ENCODE measurements around the gene TRMU. TPM values are rescaled to one million over a fixed set of nuclear protein-coding genes. Genes with fewer than 3 reads are reported as not detected.

Gene TRMU
- total RNA-seq, 5 donors from 2014 or later (not counting 1 experiment from before 2014, with no cell fraction given): 62.8 to 92.1 (median 77.5) TPM

- Mint-ChIP-seq H3K9me3 (no peaks in the 10 kb centered on the region), H3K27ac (no peak overlapping the region), H3K27me3 (peaks cover 0 to 4% of the 10 kb centered on the region in 2 donors), H3K4me1 (peaks cover 6 to 9% (median 7%) of the 10 kb centered on the region in 3 donors), H3K36me3 (no peaks in the 10 kb centered on the region), H3K4me3 (no peak overlapping the region)
- 90% methylated on average over 23 of the region's 32 CpGs for WGBS (ENCODE audit: insufficient coverage)
- H3K27ac ChIP-seq (ENCODE audit: low read length): no peak overlapping the region
- peaks cover 0 to 49% of the 10 kb centered on the region in 2 experiments for H3K27me3 ChIP-seq (replicated peaks in 1 of 2; ENCODE audit: control insufficient read depth in 2 of 2, extremely low read depth in 1 of 2, insufficient read depth in 2 of 2, low read length in 1 of 2)
- ChIA-PET POLR2A (no interaction called here), CTCF (no interaction called here)
- H3K9me3 ChIP-seq: no peaks in the 10 kb centered on the region
- no peak for ATAC-seq (replicated peaks in 1 of 4)
- peaks cover 0 to 9% of the 10 kb centered on the region in 2 experiments for H3K4me1 ChIP-seq (ENCODE audit: control insufficient read depth in 1 of 2, extremely low read depth in 1 of 2, insufficient read depth in 2 of 2, low read length in 2 of 2)
- no peaks in the 10 kb centered on the region for H3K36me3 ChIP-seq (ENCODE audit: control insufficient read depth in 2 of 2, extremely low read depth in 1 of 2, insufficient read depth in 1 of 2, low read length in 1 of 2)
- no peak overlapping the region for H3K4me3 ChIP-seq (ENCODE audit: control insufficient read depth in 1 of 2, extremely low read depth in 1 of 2, low read length in 1 of 2)
- DNase-seq: no peak
These were observed 55.3 kb downstream of the TRMU start for GRCh38 chr22:46390652-46391301.

GRCh38 chr22:46391486-46392136 is 56.1 kb downstream of the TRMU start:
- Mint-ChIP-seq H3K27ac (no peak overlapping the region), H3K36me3 (no peaks in the 10 kb centered on the region), H3K27me3 (peaks cover 0 to 4% of the 10 kb centered on the region in 2 donors), H3K4me3 (no peak overlapping the region), H3K9me3 (no peaks in the 10 kb centered on the region), H3K4me1 (peaks cover 6 to 9% (median 7%) of the 10 kb centered on the region in 3 donors)
- ATAC-seq (replicated peaks in 1 of 4) (no peak), DNase-seq (no peak)
- 94% methylated on average over 29 of the region's 36 CpGs for WGBS (ENCODE audit: insufficient coverage)
- H3K27me3 ChIP-seq (replicated peaks in 1 of 2; ENCODE audit: control insufficient read depth in 2 of 2, extremely low read depth in 1 of 2, insufficient read depth in 2 of 2, low read length in 1 of 2): peaks cover 0 to 50% of the 10 kb centered on the region in 2 experiments
- ChIA-PET CTCF (interaction anchor here in 1 of 2 donors (2.1 kb wide), 1 partner anchor 24 kb away, joined by 6 read pairs; no protein-coding TSS in a partner anchor), POLR2A (no interaction called here)
- H3K36me3 ChIP-seq (ENCODE audit: control insufficient read depth in 2 of 2, extremely low read depth in 1 of 2, insufficient read depth in 1 of 2, low read length in 1 of 2): no peaks in the 10 kb centered on the region
- no peaks in the 10 kb centered on the region for H3K9me3 ChIP-seq
- H3K4me3 ChIP-seq (ENCODE audit: control insufficient read depth in 1 of 2, extremely low read depth in 1 of 2, low read length in 1 of 2): no peak overlapping the region
- peaks cover 0 to 9% of the 10 kb centered on the region in 2 experiments for H3K4me1 ChIP-seq (ENCODE audit: control insufficient read depth in 1 of 2, extremely low read depth in 1 of 2, insufficient read depth in 2 of 2, low read length in 2 of 2)
- H3K27ac ChIP-seq (ENCODE audit: low read length): no peak overlapping the region

DNA sequence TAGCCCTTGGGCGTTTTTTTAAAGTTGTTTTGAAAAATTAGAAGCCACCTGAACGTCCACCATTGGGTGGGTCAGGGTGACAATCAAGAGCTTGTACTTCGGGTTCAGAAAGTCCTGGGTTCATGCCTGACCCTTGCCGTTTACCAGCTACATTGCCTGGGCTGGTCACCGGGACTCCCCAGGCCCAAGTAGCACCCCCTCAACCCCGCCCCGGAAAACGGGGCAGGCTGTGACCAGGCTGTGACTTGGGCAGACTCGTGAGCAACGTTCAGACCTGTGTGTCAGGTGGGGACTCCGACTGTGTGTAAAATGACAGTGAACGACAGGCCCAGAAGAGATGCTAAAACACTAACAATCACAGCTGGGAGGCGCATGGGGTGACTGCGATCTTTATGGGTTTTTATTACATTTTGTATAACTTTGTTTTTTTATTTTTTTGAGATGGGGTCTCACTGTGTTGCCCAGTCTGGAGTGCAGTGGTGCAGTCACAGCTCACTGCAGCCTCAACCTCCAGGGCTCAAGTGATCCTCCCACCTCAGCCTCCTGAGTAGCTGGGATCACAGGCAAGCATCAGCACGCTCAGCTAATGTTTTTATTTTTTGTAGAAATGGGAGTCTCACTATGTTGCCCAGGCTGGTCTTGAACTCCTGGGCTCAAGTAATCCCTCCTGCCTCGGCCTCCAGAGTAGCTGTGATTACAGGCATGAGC is 56.8 kb downstream of the TRMU start:
- H3K4me3 Mint-ChIP-seq: no peak overlapping the region
- H3K36me3 Mint-ChIP-seq: no peaks in the 10 kb centered on the region
- Histone ChIP-seq H3K27ac (ENCODE audit: low read length) (no peak overlapping the region), H3K36me3 (ENCODE audit: control insufficient read depth in 2 of 2, extremely low read depth in 1 of 2, insufficient read depth in 1 of 2, low read length in 1 of 2) (no peaks in the 10 kb centered on the region), H3K4me3 (ENCODE audit: control insufficient read depth in 1 of 2, extremely low read depth in 1 of 2, low read length in 1 of 2) (no peak overlapping the region), H3K4me1 (ENCODE audit: control insufficient read depth in 1 of 2, extremely low read depth in 1 of 2, insufficient read depth in 2 of 2, low read length in 2 of 2) (peaks cover 0 to 9% of the 10 kb centered on the region in 2 experiments), H3K27me3 (replicated peaks in 1 of 2; ENCODE audit: control insufficient read depth in 2 of 2, extremely low read depth in 1 of 2, insufficient read depth in 2 of 2, low read length in 1 of 2) (peaks cover 0 to 52% of the 10 kb centered on the region in 2 experiments), H3K9me3 (no peaks in the 10 kb centered on the region)
- CTCF ChIA-PET: interaction anchor here (0.6 to 2.1 kb wide), 2 partner anchors 24 to 101 kb away, joined by 4 to 6 read pairs; no protein-coding TSS in a partner anchor
- H3K9me3 Mint-ChIP-seq: no peaks in the 10 kb centered on the region
- DNase-seq (no peak), ATAC-seq (replicated peaks in 1 of 4) (no peak)
- POLR2A ChIA-PET: no interaction called here
- H3K27me3 Mint-ChIP-seq: peaks cover 0 to 4% of the 10 kb centered on the region in 2 donors
- no peak overlapping the region for H3K27ac Mint-ChIP-seq
- peaks cover 6 to 9% (median 7%) of the 10 kb centered on the region in 3 donors for H3K4me1 Mint-ChIP-seq
- WGBS (ENCODE audit: insufficient coverage): 72% methylated on average over 8 of the region's 16 CpGs

DNA sequence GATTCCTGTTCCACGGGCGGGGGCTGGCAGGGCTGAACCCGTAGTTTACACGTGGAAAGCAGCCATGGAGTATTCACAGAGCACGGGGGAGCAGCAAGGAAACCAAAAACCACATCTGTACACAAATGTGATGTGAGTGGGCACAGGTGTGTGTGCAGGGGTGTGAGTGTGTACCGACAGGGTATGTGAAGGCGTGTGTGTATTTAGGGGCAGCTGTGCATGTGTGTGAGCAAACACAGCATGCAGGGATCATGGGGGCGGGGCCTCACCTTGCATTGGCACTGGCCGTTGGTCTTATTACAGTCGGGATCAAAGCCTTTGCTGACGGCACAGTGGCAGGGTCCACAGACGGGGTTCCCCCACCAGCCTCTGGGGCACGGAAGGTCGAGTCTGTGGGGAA is 58.4 kb downstream of the TRMU start:
- Mint-ChIP-seq H3K4me3 (peak overlapping the region in 2 of 3 donors; percentile 41 to 42), H3K4me1 (peaks cover 6 to 9% (median 7%) of the 10 kb centered on the region in 3 donors), H3K36me3 (no peaks in the 10 kb centered on the region), H3K27me3 (peaks cover 0 to 4% of the 10 kb centered on the region in 2 donors), H3K27ac (no peak overlapping the region), H3K9me3 (no peaks in the 10 kb centered on the region)
- ChIA-PET POLR2A (no interaction called here), CTCF (no interaction called here)
- H3K27me3 ChIP-seq (replicated peaks in 1 of 2; ENCODE audit: control insufficient read depth in 2 of 2, extremely low read depth in 1 of 2, insufficient read depth in 2 of 2, low read length in 1 of 2): peaks cover 0 to 53% of the 10 kb centered on the region in 2 experiments
- ATAC-seq (replicated peaks in 1 of 4): peak in 2 of 4 experiments; percentile 19 to 63
- peak in 1 of 35 experiments; percentile 15 for DNase-seq
- WGBS (ENCODE audit: insufficient coverage): 19% methylated on average over 8 of the region's 14 CpGs
- no peak overlapping the region for H3K27ac ChIP-seq (ENCODE audit: low read length)
- peaks cover 0 to 14% of the 10 kb centered on the region in 2 experiments for H3K4me1 ChIP-seq (ENCODE audit: control insufficient read depth in 1 of 2, extremely low read depth in 1 of 2, insufficient read depth in 2 of 2, low read length in 2 of 2)
- no peaks in the 10 kb centered on the region for H3K36me3 ChIP-seq (ENCODE audit: control insufficient read depth in 2 of 2, extremely low read depth in 1 of 2, insufficient read depth in 1 of 2, low read length in 1 of 2)
- H3K9me3 ChIP-seq: no peaks in the 10 kb centered on the region
- H3K4me3 ChIP-seq (ENCODE audit: control insufficient read depth in 1 of 2, extremely low read depth in 1 of 2, low read length in 1 of 2): peak overlapping the region in 1 of 2 donors; percentile 41

DNA sequence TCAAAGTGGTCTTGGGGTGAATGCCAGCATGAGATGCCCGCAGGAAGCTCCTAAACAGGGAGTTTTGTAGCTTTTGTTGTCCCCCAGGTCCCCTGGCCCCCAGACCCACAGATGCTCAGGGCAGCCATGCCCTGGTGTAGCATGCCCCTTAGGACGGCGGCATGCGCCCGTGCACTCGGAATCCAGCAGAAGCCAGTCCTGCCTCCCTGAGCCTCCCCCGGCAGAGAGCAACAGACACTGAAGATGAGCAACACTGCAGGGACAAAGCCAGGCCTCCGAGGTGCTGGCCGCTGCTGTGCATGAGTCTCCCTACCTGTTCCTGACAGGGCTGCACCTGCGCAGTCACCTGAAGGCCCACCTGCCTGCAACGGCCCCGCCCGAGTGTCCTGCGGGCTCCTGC is 59.1 kb downstream of the TRMU start:
- Histone ChIP-seq H3K4me3 (ENCODE audit: control insufficient read depth in 1 of 2, extremely low read depth in 1 of 2, low read length in 1 of 2) (no peak overlapping the region), H3K27ac (ENCODE audit: low read length) (no peak overlapping the region), H3K9me3 (no peaks in the 10 kb centered on the region), H3K36me3 (ENCODE audit: control insufficient read depth in 2 of 2, extremely low read depth in 1 of 2, insufficient read depth in 1 of 2, low read length in 1 of 2) (no peaks in the 10 kb centered on the region), H3K27me3 (replicated peaks in 1 of 2; ENCODE audit: control insufficient read depth in 2 of 2, extremely low read depth in 1 of 2, insufficient read depth in 2 of 2, low read length in 1 of 2) (peaks cover 0 to 46% of the 10 kb centered on the region in 2 experiments), H3K4me1 (ENCODE audit: control insufficient read depth in 1 of 2, extremely low read depth in 1 of 2, insufficient read depth in 2 of 2, low read length in 2 of 2) (peaks cover 0 to 21% of the 10 kb centered on the region in 2 experiments)
- ATAC-seq (replicated peaks in 1 of 4) (no peak), DNase-seq (no peak)
- no peak overlapping the region for H3K4me3 Mint-ChIP-seq
- peaks cover 0 to 4% of the 10 kb centered on the region in 2 donors for H3K27me3 Mint-ChIP-seq
- no peaks in the 10 kb centered on the region for H3K9me3 Mint-ChIP-seq
- no peak overlapping the region for H3K27ac Mint-ChIP-seq
- CTCF ChIA-PET: no interaction called here
- POLR2A ChIA-PET: no interaction called here
- 96% methylated on average over 10 of the region's 14 CpGs for WGBS (ENCODE audit: insufficient coverage)
- H3K4me1 Mint-ChIP-seq: peaks cover 9 to 11% (median 9%) of the 10 kb centered on the region in 3 donors
- no peaks in the 10 kb centered on the region for H3K36me3 Mint-ChIP-seq

GRCh38 chr22:46395145-46395544 is 59.6 kb downstream of the TRMU start:
- no peak overlapping the region for H3K4me3 ChIP-seq (ENCODE audit: control insufficient read depth in 1 of 2, extremely low read depth in 1 of 2, low read length in 1 of 2)
- 94% methylated on average over 13 of the region's 13 CpGs for WGBS (ENCODE audit: insufficient coverage)
- no peak for DNase-seq
- Mint-ChIP-seq H3K9me3 (no peaks in the 10 kb centered on the region), H3K36me3 (no peaks in the 10 kb centered on the region), H3K4me1 (peaks cover 9 to 11% (median 9%) of the 10 kb centered on the region in 3 donors), H3K27me3 (peaks cover 0 to 2% of the 10 kb centered on the region in 2 donors), H3K27ac (no peak overlapping the region), H3K4me3 (no peak overlapping the region)
- no peaks in the 10 kb centered on the region for H3K36me3 ChIP-seq (ENCODE audit: control insufficient read depth in 2 of 2, extremely low read depth in 1 of 2, insufficient read depth in 1 of 2, low read length in 1 of 2)
- H3K27ac ChIP-seq (ENCODE audit: low read length): no peak overlapping the region
- H3K9me3 ChIP-seq: no peaks in the 10 kb centered on the region
- ChIA-PET CTCF (no interaction called here), POLR2A (no interaction called here)
- peaks cover 0 to 24% of the 10 kb centered on the region in 2 experiments for H3K4me1 ChIP-seq (ENCODE audit: control insufficient read depth in 1 of 2, extremely low read depth in 1 of 2, insufficient read depth in 2 of 2, low read length in 2 of 2)
- H3K27me3 ChIP-seq (replicated peaks in 1 of 2; ENCODE audit: control insufficient read depth in 2 of 2, extremely low read depth in 1 of 2, insufficient read depth in 2 of 2, low read length in 1 of 2): peaks cover 0 to 40% of the 10 kb centered on the region in 2 experiments
- no peak for ATAC-seq (replicated peaks in 1 of 4)

Data from T-cell (primary cell).